ENCODE data around the gene CD86.
"Not testable (repeated sequence)": the region's sequence is repeated elsewhere in the genome, so short reads cannot be mapped to it uniquely, and the experiment has no call there.

The CD86 gene

GRCh38 chr3:122148941-122149627, 93.9 kb downstream of the CD86 start:
- DNase-seq, result no peak
- TF ChIP-seq CTCF (IDR thresholded peaks at IDR 0.05; ENCODE audit: low read depth, low read length, missing control alignments), result no peak
- Histone ChIP-seq H3K27me3 (replicated peaks) (no peaks in the 10 kb centered on the region), H3K36me3 (replicated peaks) (no peaks in the 10 kb centered on the region), H3K4me3 (ENCODE audit: low read depth, low read length) (no peak overlapping the region), H3K27ac (no peak overlapping the region)
- in situ Hi-C loops (cut with HindIII; ENCODE audit: low pct_ligation_motif_present, low sequenced_read_pairs), result no loop called here

- no peak for TF ChIP-seq CTCF (IDR thresholded peaks at IDR 0.05; ENCODE audit: low read depth, low read length, missing control alignments)
- H3K4me3 ChIP-seq (ENCODE audit: low read depth, low read length), result no peak overlapping the region
- no peaks in the 10 kb centered on the region for H3K27me3 ChIP-seq (replicated peaks)
- no peak overlapping the region for H3K27ac ChIP-seq
- no peaks in the 10 kb centered on the region for H3K36me3 ChIP-seq (replicated peaks)
- in situ Hi-C loops (cut with HindIII; ENCODE audit: low pct_ligation_motif_present, low sequenced_read_pairs), result no loop called here
- DNase-seq, result no peak
These were observed 96.3 kb downstream of the CD86 start for GRCh38 chr3:122151480-122151879.

GRCh38 chr3:122164983-122165382, 109.8 kb downstream of the CD86 start:
- H3K27ac ChIP-seq; DNase-seq; H3K4me3 ChIP-seq (ENCODE audit: low read depth, low read length); H3K27me3 ChIP-seq (replicated peaks); H3K36me3 ChIP-seq (replicated peaks); in situ Hi-C loops (cut with HindIII; ENCODE audit: low pct_ligation_motif_present, low sequenced_read_pairs): not testable (repeated sequence)

DNA sequence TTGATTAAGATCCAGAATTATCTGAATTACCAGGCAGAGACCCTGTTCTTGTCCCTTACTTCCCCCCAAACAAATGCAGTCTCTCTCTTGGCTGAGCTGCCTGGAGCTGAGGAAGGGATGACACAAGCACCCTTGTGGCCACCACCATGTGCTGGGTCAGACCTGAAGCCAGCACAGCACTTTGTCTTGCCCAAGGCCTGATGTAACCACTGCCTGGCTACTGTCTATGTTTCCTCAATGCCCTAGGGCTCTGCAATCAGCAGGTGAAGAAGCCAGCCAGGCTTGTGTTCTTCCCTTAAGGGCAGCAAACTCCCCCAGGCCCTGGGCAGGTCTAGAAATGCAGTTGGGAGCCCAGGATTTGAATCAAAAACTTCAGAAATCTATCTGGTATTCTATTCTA, 112.5 kb downstream of the CD86 start:
- no peak for TF ChIP-seq CTCF (IDR thresholded peaks at IDR 0.05; ENCODE audit: low read depth, low read length, missing control alignments)
- no peak for DNase-seq
- Histone ChIP-seq H3K27ac (no peak overlapping the region), H3K27me3 (replicated peaks) (no peaks in the 10 kb centered on the region), H3K36me3 (replicated peaks) (no peaks in the 10 kb centered on the region), H3K4me3 (ENCODE audit: low read depth, low read length) (no peak overlapping the region)
- in situ Hi-C loops (cut with HindIII; ENCODE audit: low pct_ligation_motif_present, low sequenced_read_pairs), result no loop called here

GRCh38 chr3:122168044-122168443, 112.9 kb downstream of the CD86 start:
- no peak overlapping the region for H3K27ac ChIP-seq
- H3K27me3 ChIP-seq (replicated peaks), result no peaks in the 10 kb centered on the region
- in situ Hi-C loops (cut with HindIII; ENCODE audit: low pct_ligation_motif_present, low sequenced_read_pairs), result no loop called here
- DNase-seq, result no peak
- no peak for TF ChIP-seq CTCF (IDR thresholded peaks at IDR 0.05; ENCODE audit: low read depth, low read length, missing control alignments)
- no peak overlapping the region for H3K4me3 ChIP-seq (ENCODE audit: low read depth, low read length)
- H3K36me3 ChIP-seq (replicated peaks), result no peaks in the 10 kb centered on the region

DNA sequence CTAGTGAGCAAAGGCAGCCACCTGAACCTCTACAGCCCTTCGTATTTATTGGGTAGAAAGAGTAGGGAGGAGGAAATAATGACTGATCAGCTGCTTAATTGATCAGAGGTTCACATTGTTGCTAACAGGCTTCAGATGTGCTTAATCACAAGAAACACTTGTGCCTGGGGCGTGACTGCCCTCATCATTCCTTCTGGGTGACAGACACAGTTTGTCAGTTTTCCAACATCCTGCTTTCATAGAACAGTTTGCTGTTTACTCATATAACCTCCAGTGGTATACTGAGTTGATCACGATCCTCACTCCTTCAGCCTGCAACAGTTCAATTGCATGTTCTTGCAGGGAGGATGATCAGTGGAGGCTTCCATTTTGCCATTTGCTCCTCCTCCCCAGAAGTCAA, 114.7 kb downstream of the CD86 start:
- H3K36me3 ChIP-seq (replicated peaks), result no peaks in the 10 kb centered on the region
- no peak for DNase-seq
- no peak overlapping the region for H3K4me3 ChIP-seq (ENCODE audit: low read depth, low read length)
- no peak overlapping the region for H3K27ac ChIP-seq
- in situ Hi-C loops (cut with HindIII; ENCODE audit: low pct_ligation_motif_present, low sequenced_read_pairs), result no loop called here
- H3K27me3 ChIP-seq (replicated peaks), result no peaks in the 10 kb centered on the region
- TF ChIP-seq CTCF (IDR thresholded peaks at IDR 0.05; ENCODE audit: low read depth, low read length, missing control alignments), result no peak

Data from brain microvascular endothelial cell (primary cell).